Lower leg skin (tissue), 4 donors: ENCODE data around the gene SMPD3. TPM values are rescaled to one million over a fixed set of nuclear protein-coding genes. Genes with fewer than 3 reads are reported as not detected.

Experiments used
- DNase-seq, 2 donors: peaks; one replicate each; pipeline ENCODE4 v3.0.0-alpha.2; 2019; ENCODE audit warnings: low spot score in 2 of 2
- H3K4me3 ChIP-seq: fragments of 200-600 bp; sonication (generic); 2 replicates; pipeline ENCODE4 v1.5.1; 2017; ENCODE audit warnings: mild to moderate bottlenecking, low read depth; ENCODE audit not compliant: poor library complexity, severe bottlenecking
- CTCF ChIP-seq, 3 donors: fragments of 450-650 bp; IDR thresholded peaks; one replicate each; pipeline ENCODE4 v1.5.1; 2016; ENCODE audit warnings: antibody characterized with exemption in 3 of 3, mild to moderate bottlenecking in 3 of 3, moderate library complexity in 2 of 3
- POLR2A ChIP-seq, 2 donors: fragments of 450-650 bp; IDR thresholded peaks; one replicate each; pipeline ENCODE4 v1.6.1; 2016 to 2017; ENCODE audit warnings: antibody characterized with exemption in 2 of 2, mild to moderate bottlenecking in 1 of 2, moderate library complexity in 1 of 2
- whole genome bisulfite sequencing, 2 donors: methylation state at CpG; one replicate each; pipeline ENCODE4 v1.1.5; 2018; 5-methylcytosine and 5-hydroxymethylcytosine counted together
- intact Hi-C: fragments of 100-400 bp; cut with DNase I; formaldehyde crosslinking; loops from one replicate; pipeline ENCODE4 v1.15.0; 2023; ENCODE audit warnings: low total_unique reads
- total RNA-seq, 4 donors: library from RNA; depleted of rRNA; stranded (reverse); fragments of >200 nt; gene quantifications; one replicate each; pipeline ENCODE4 v1.1.0, GENCODE V29; 2016

Gene SMPD3
- total RNA-seq, 4 donors from 2014 or later, result 30.2 to 135 (median 58.3) TPM

GRCh38 chr16:68436581-68436980 is 11.7 kb downstream of the SMPD3 start:
- intact Hi-C loops, result no loop called here
- no peak for TF ChIP-seq POLR2A (IDR thresholded peaks at IDR 0.05)
- TF ChIP-seq CTCF (IDR thresholded peaks at IDR 0.05), result no peak
- 82 to 91% methylated on average over 4 of the region's 4 CpGs for WGBS, 2 donors
- DNase-seq, result peak in 1 of 2 donors; percentile 49
- no peak overlapping the region for H3K4me3 ChIP-seq

GRCh38 chr16:68434624-68435210 is 13.6 kb downstream of the SMPD3 start:
- no peak for TF ChIP-seq CTCF (IDR thresholded peaks at IDR 0.05)
- TF ChIP-seq POLR2A (IDR thresholded peaks at IDR 0.05), result no peak
- peak in 1 of 2 donors; percentile 65 for DNase-seq
- intact Hi-C loops, result no loop called here

GRCh38 chr16:68433316-68433715 is 15.0 kb downstream of the SMPD3 start:
- intact Hi-C loops, result no loop called here
- H3K4me3 ChIP-seq, result no peak overlapping the region
- no peak for TF ChIP-seq POLR2A (IDR thresholded peaks at IDR 0.05)
- TF ChIP-seq CTCF (IDR thresholded peaks at IDR 0.05), result no peak
- WGBS, 2 donors, result 81 to 90% methylated on average over 4 of the region's 4 CpGs
- DNase-seq, result peak in 1 of 2 donors; percentile 32

More at GRCh38 chr16:68434624-68435210, 13.6 kb downstream of the SMPD3 start:
- WGBS, 2 donors, result 60 to 68% methylated on average over 5 of the region's 5 CpGs
- no peak overlapping the region for H3K4me3 ChIP-seq

- TF ChIP-seq POLR2A (IDR thresholded peaks at IDR 0.05) (no peak), CTCF (IDR thresholded peaks at IDR 0.05) (no peak)
- 89 to 94% methylated on average over 4 of the region's 4 CpGs for WGBS, 2 donors
- DNase-seq, result peak in 1 of 2 donors; percentile 54
- intact Hi-C loops, result no loop called here
- H3K4me3 ChIP-seq, result no peak overlapping the region
Measured at GRCh38 chr16:68432701-68433100, 15.6 kb downstream of the SMPD3 start.

- H3K4me3 ChIP-seq, result no peak overlapping the region
- TF ChIP-seq CTCF (IDR thresholded peaks at IDR 0.05), result no peak
- no peak for TF ChIP-seq POLR2A (IDR thresholded peaks at IDR 0.05)
- peak in 1 of 2 donors; percentile 66 for DNase-seq
- WGBS, 2 donors, result 68 to 82% methylated on average over 4 of the region's 4 CpGs
- intact Hi-C loops, result no loop called here
Measured at GRCh38 chr16:68429076-68429854, 19.0 kb downstream of the SMPD3 start.
